HCT116 (cell line): Measurements from ENCODE around the gene ARTN. TPM values are rescaled to one million over a fixed set of nuclear protein-coding genes. Genes with fewer than 3 reads are reported as not detected.

Experiments used
- ATAC-seq: fragments of 200-7000 bp; cut with Tn5 transposase; 2 replicates; pipeline ENCODE4 v1.9.1; 2020; ENCODE audit warnings: mild to moderate bottlenecking, moderate library complexity
- BruUV-seq: library from RNA; stranded (reverse); fragments of 400-500 nt; replicated peaks from 2 replicates; lab custom pipeline; 2021; lab: Mats Ljungman, UMichigan
- CTCF ChIA-PET: fragments of 300-600 bp; sonication (Branson Sonifier 250); formaldehyde crosslinking; loops from one replicate; lab custom pipeline; 2021; ENCODE audit warnings: antibody characterized with exemption; lab: Charles Lee
- POLR2A ChIA-PET: fragments of 300-600, 350-600 bp; sonication (Branson Sonifier 250); formaldehyde crosslinking; loops from one replicate; lab custom pipeline; 2021; ENCODE audit warnings: antibody characterized with exemption; lab: Charles Lee
- RAD21 ChIA-PET, 2 experiments: fragments of 300-600 bp; sonication (Branson Sonifier 250); formaldehyde crosslinking; loops; one replicate each; lab custom pipeline; 2023; ENCODE audit warnings: low total read pairs in 2 of 2; ENCODE audit not compliant: uncharacterized antibody in 2 of 2, unreplicated experiment in 2 of 2, low non-redundant PET in 1 of 2; lab: Charles Lee
- DNase-seq: peaks from one replicate; pipeline ENCODE4 v3.0.0-alpha.2; 2010; ENCODE audit warnings: low read depth, low spot score
- H2AFZ ChIP-seq: fragments of 200-600 bp; shearing (Covaris generic), sonication (generic); 2 replicates; pipeline ENCODE4 v1.6.1; 2017; ENCODE audit warnings: low read depth, mixed run types, mixed read lengths, antibody characterized with exemption, low read length; ENCODE audit not compliant: poor library complexity, severe bottlenecking
- H3K27ac ChIP-seq: 2 replicates; pipeline ENCODE4 v1.5.1; 2012; ENCODE audit warnings: low read depth, low read length
- H3K27me3 ChIP-seq: fragments of 200-600 bp; sonication (generic); 2 replicates; pipeline ENCODE4 v1.6.1; 2016; ENCODE audit warnings: mixed run types, low read length, mixed read lengths; ENCODE audit not compliant: insufficient read depth
- H3K36me3 ChIP-seq, 2 experiments: fragments of 200-500 bp in 1 of 2; fragments of 200-600 bp in 1 of 2; sonication (Bioruptor generic) in 1 of 2; sonication (generic) in 1 of 2; 2 replicates each; pipeline versions ENCODE4 v1.5.1 to v1.6.1; 2014 to 2016; ENCODE audit warnings: low read length in 2 of 2, inconsistent platforms in 1 of 2, mixed read lengths in 1 of 2, mixed run types in 1 of 2; ENCODE audit not compliant: insufficient read depth in 2 of 2, control insufficient read depth in 1 of 2
- H3K4me1 ChIP-seq, 2 experiments: fragments of 200-600 bp in 1 of 2; sonication (generic) in 1 of 2; 2 replicates each; pipeline versions ENCODE4 v1.5.1 to v1.6.1; 2012 to 2017; ENCODE audit warnings: low read length in 2 of 2, inconsistent platforms in 1 of 2, mild to moderate bottlenecking in 1 of 2, mixed read lengths in 1 of 2, mixed run types in 1 of 2, moderate library complexity in 1 of 2; ENCODE audit not compliant: insufficient read depth in 2 of 2, control insufficient read depth in 1 of 2
- H3K4me2 ChIP-seq: fragments of 200-600 bp; sonication (generic); 2 replicates; pipeline ENCODE4 v1.6.1; 2017; ENCODE audit warnings: mixed run types, low read length, mixed read lengths
- H3K4me3 ChIP-seq, 2 experiments: fragments of 200-600 bp in 1 of 2; sonication (generic) in 1 of 2; replicated peaks in 1 of 2; 2 replicates each; pipeline ENCODE4 v1.5.1; 2011 to 2016; ENCODE audit warnings: low read length in 2 of 2, control low read depth in 1 of 2, low read depth in 1 of 2, mild to moderate bottlenecking in 1 of 2, mixed read lengths in 1 of 2, mixed run types in 1 of 2
- H3K79me2 ChIP-seq: fragments of 200-600 bp; sonication (generic); 2 replicates; pipeline ENCODE4 v1.6.1; 2017; ENCODE audit warnings: mild to moderate bottlenecking, mixed run types, low read length, moderate library complexity, mixed read lengths; ENCODE audit not compliant: insufficient read depth
- H3K9ac ChIP-seq: fragments of 200-600 bp; sonication (generic); 2 replicates; pipeline ENCODE4 v1.6.1; 2016; ENCODE audit warnings: low read length, mixed read lengths
- H3K9me2 ChIP-seq: fragments of 200-600 bp; sonication (generic), shearing (Covaris generic); 2 replicates; pipeline ENCODE4 v1.6.1; 2017; ENCODE audit warnings: mixed run types, mild to moderate bottlenecking, moderate library complexity; ENCODE audit not compliant: insufficient read depth
- H3K9me3 ChIP-seq, 2 experiments: fragments of 200-500 bp in 1 of 2; fragments of 200-600 bp in 1 of 2; sonication (Bioruptor generic) in 1 of 2; sonication (generic) in 1 of 2; 2 replicates each; pipeline ENCODE4 v1.6.1; 2014 to 2017; ENCODE audit warnings: low read length in 2 of 2, mixed read lengths in 2 of 2, inconsistent platforms in 1 of 2, low read depth in 1 of 2, mild to moderate bottlenecking in 1 of 2, mixed run types in 1 of 2, moderate library complexity in 1 of 2; ENCODE audit not compliant: control insufficient read depth in 1 of 2, insufficient read depth in 1 of 2
- H4K20me1 ChIP-seq: fragments of 200-600 bp; sonication (generic), shearing (Covaris generic); 2 replicates; pipeline ENCODE4 v1.6.1; 2017; ENCODE audit warnings: mixed run types, mild to moderate bottlenecking, moderate library complexity; ENCODE audit not compliant: insufficient read depth
- CEBPB ChIP-seq: IDR thresholded peaks from 2 replicates; pipeline ENCODE4 v1.6.1; 2012; ENCODE audit warnings: low read depth
- EZH2phosphoT487 ChIP-seq: fragments of 200-600 bp; IDR thresholded peaks from 2 replicates; pipeline ENCODE4 v1.6.1; 2018; ENCODE audit warnings: antibody characterized with exemption, borderline replicate concordance
- POLR2A ChIP-seq: IDR thresholded peaks from 2 replicates; pipeline ENCODE4 v1.7.0; 2011; ENCODE audit warnings: borderline replicate concordance; ENCODE audit not compliant: insufficient read depth, insufficient read length; ENCODE audit errors: extremely low read depth
- ZBTB33 ChIP-seq: IDR thresholded peaks from 2 replicates; pipeline ENCODE4 v1.6.1; 2011; ENCODE audit warnings: mild to moderate bottlenecking, low read length, moderate library complexity; ENCODE audit not compliant: insufficient replicate concordance; ENCODE audit errors: extremely low read depth
- ZNF274 ChIP-seq: fragments of 200-500 bp; sonication (Bioruptor generic); IDR thresholded peaks from 2 replicates; pipeline ENCODE4 v1.6.1; 2014; ENCODE audit warnings: mild to moderate bottlenecking, low read depth, low read length, inconsistent platforms
- intact Hi-C: fragments of 100-400 bp; cut with micrococcal nuclease; formaldehyde crosslinking; loops from 2 replicates; pipeline ENCODE4 v1.10.0; 2022
- total RNA-seq: library from RNA; stranded (reverse); gene quantifications from one replicate; pipeline ENCODE4 v1.2.1, GENCODE V29; 2021; ENCODE audit not compliant: unreplicated experiment
- TF ChIP-seq, protein P1 (sequence below): IDR thresholded peaks from 2 replicates; pipeline ENCODE4 v1.6.1; 2012

ARTN gene
- total RNA-seq, 1 experiment from 2014 or later, result 36.4 TPM

DNA sequence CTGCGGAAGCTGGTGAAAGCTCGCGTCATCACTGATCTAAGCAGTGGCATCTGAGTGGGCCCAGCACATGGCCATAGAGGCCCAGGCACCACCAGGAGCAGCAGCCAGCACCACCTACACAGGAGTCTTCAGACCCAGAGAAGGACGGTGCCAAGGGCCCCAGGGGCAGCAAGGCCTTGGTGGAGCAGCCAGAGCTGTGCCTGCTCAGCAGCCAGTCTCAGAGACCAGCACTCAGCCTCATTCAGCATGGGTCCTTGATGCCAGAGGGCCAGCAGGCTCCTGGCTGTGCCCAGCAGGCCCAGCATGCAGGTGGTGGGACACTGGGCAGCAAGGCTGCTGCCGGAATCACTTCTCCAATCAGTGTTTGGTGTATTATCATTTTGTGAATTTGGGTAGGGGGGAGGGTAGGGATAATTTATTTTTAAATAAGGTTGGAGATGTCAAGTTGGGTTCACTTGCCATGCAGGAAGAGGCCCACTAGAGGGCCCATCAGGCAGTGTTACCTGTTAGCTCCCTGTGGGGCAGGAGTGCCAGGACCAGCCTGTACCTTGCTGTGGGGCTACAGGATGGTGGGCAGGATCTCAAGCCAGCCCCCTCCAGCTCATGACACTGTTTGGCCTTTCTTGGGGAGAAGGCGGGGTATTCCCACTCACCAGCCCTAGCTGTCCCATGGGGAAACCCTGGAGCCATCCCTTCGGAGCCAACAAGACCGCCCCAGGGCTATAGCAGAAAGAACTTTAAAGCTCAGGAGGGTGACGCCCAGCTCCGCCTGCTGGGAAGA, 3.2 kb upstream of the ARTN start (continued):
- TF ChIP-seq CEBPB (no peak), POLR2A (no peak), ZNF274 (no peak), EZH2phosphoT487 (no peak)
- TF ChIP-seq, protein P1, sequence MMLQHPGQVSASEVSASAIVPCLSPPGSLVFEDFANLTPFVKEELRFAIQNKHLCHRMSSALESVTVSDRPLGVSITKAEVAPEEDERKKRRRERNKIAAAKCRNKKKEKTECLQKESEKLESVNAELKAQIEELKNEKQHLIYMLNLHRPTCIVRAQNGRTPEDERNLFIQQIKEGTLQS, result no peak

- BruUV-seq, result no TSS peak
- Histone ChIP-seq H3K9ac (peak overlapping the region; percentile 42), H3K27me3 (no peaks in the 10 kb centered on the region), H3K4me3 (no peak overlapping the region), H3K4me1 (peaks cover 37 to 94% of the 10 kb centered on the region in 2 experiments), H3K79me2 (peaks cover 9% of the 10 kb centered on the region; the same call in 1 of the 2 replicates), H3K27ac (no peak overlapping the region)
- CTCF ChIA-PET, result interaction anchor here (0.8 to 12.2 kb wide), 16 partner anchors 8 to 704 kb away, joined by 3 to 479 read pairs (median 4); partner anchors contain the start of genes IPO13, KDM4A and PTPRF
- DNase-seq, result no peak
- ATAC-seq, result no peak
- no peak for TF ChIP-seq ZBTB33
- TF ChIP-seq, all 23 proteins: peak for 0
- Histone ChIP-seq H3K4me2 (peak overlapping the region; percentile 75), H2AFZ (no peak overlapping the region), H4K20me1 (no peaks in the 10 kb centered on the region), H3K9me3 (no peaks in the 10 kb centered on the region), H3K36me3 (no peaks in the 10 kb centered on the region), H3K9me2 (no peaks in the 10 kb centered on the region)
- POLR2A ChIA-PET, result interaction anchor here (0.8 to 3.5 kb wide), 5 partner anchors 15 to 572 kb away, joined by 3 to 22 read pairs (median 5); partner anchors contain the start of gene CDC20
- RAD21 ChIA-PET, result interaction anchor here (1.0 to 3.5 kb wide), 2 partner anchors 167 to 168 kb away, joined by 4 to 21 read pairs; no protein-coding TSS in a partner anchor
- intact Hi-C loops, result loop anchor here (1.0 to 5.0 kb wide), 4 partner anchors 94 to 404 kb away; no protein-coding TSS in a partner anchor
Measured at GRCh38 chr1:43930949-43931275, 2.7 kb upstream of the ARTN start.
